NCI-H345 (cell line): ENCODE data around the gene LRRC14B.
"Not testable (repeated sequence)": the region's sequence is repeated elsewhere in the genome, so short reads cannot be mapped to it uniquely, and the experiment has no call there.

Experiments
- DNase-seq: peaks from one replicate; lab custom pipeline; 2025; lab: John Stamatoyannopoulos, UW

The LRRC14B gene

DNA sequence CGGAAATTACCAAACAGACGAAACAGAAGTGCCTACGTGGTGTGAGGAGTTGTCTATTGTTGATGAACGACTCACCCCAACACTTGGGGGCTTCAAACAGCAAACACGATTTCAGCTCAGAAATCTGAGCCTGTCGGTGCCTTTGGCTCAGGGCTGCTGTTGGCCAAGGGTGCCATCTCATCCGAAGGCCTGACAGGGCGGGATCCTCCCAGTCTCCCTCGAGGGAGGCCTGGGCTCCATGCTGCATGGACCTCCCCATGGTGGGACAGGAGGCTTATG is 1.3 kb downstream of the LRRC14B start:
- no peak for DNase-seq

DNA sequence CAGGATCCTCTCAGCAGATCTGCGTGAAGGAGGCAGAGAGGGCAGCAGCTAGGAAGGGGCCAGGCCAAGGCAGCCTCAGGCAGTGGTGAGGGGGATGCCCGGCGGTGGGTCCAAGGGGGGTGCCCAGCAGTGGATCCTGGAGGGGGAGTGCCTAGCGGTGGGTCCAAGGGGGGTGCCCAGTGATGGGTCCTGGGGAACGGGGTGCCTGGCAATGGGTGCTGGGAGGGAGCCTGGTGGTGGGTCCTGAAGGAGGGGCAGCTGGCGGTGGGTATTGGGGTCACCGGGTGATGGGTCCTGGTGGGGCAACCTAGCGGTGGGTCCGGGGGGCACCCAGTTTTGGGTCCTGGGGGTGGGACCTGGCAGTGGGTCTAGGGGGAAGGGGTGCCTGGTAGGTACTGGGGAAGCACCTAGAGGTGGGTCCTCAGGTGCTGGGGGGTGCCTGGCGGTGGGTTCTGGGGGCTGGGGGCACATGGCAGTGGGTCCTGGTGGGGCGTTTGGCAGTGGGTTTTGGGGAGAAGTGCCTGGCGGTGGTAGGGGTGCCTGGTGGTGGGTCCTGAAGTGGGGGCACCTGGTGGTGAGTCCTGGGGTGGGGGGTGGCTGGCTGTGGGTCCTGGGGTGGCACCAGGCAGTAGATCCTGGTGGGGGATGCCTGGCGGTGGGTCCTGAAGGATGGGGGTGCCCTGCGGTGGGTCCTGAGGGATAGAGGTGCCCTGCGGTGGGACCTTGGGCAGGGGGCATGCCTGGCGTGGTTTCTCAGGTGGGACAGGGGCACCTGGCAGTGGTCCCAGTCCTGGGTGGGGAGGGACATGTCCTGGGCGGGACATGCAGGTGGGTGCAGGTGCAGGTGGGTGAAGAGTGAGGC is 1.9 kb downstream of the LRRC14B start:
- no peak for DNase-seq

DNA sequence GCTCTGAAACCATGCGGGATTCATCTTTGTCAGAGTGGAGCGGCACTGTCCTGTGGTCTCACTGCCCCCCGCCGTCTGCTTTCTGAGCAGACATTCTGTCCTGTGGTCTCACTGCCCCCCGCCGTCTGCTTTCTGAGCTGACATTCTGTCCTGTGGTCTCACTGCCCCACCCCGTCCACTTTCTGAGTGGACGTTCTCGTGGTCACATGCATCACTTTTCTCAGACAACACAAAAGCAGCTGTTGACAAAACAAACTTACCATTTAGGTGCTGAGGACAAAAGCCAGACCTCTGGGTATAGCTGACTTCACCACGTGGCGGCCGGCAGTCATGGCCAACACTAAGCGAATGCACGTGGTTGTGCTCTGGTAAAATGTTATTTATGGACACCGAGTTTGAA is 2.8 kb downstream of the LRRC14B start:
- no peak for DNase-seq

DNA sequence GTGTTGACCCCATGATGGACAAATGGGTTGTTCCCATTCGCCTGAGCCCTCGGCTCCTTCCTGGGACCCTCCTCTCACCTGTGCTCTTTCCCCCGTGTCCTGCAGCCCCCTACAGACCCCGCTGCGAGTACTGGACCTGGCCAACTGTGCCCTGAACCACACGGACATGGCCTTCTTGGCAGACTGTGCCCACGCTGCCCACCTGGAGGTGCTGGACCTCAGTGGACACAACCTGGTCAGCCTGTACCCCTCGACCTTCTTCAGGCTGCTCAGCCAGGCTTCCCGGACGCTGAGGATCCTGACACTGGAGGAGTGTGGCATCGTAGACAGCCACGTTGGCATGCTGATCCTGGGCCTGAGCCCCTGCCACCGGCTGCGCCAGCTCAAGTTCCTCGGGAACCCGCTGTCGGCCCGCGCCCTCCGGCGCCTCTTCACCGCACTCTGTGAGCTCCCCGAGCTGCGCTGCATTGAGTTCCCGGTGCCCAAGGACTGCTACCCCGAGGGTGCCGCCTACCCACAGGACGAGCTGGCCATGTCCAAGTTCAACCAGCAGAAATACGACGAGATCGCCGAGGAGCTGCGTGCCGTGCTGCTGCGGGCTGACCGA is 3.4 kb downstream of the LRRC14B start:
- no peak for DNase-seq

DNA sequence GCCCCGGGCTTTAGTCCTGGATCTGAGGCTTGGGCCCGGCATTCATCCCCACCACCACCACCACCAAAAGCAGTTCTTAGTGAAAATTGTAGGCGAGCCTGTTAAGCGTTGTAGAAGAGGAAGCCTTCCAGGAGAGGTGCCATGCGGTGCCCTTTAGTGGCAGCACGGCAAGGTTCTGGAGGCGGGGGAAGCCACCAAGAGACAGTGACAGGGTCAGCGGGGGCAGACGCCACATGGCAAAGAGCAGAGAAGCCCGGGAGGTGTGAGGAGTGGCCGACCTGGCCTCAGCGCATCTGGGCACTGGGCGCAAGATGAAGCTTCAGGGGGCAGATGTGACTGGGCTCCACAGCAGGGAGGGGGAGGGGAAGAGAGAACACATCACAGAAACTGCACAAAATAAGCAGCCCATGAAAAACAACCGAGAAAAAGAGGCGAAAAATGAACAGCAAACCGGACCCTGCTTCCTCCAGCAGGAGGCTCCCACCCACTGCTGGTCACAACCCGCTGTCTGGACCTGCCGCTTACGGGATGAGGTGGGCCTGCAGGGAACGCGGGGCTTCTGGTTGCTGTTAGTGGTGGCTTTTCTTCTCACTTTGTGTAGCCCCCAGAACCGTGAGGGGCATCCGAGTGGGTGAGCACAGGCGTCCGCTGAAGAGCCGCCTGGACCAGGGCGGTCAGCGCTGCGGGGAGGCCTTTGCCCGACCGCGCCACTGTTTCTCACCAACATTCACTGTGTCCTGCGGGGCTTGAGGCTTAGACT is 4.3 kb downstream of the LRRC14B start:
- DNase-seq: no peak

DNA sequence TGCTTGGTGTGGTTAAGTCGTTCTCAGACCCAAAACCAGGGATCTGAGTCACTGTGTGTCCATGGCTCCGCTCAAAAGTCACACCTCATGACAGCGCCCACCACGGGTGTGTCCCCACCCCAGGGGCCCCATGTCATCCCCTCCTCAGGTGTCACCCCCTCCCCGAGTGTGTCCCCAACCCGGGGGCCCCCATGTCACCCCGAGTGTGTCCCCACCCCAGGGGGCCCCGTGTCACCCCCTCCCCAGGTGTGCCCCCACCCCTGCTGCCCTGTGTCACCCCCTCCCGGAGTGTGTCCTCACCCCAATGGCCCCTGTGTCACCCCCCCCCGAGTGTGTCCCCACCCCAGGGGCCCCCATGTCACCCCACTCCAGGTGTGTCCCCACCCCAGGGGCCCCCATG is 5.1 kb downstream of the LRRC14B start:
- no peak for DNase-seq

DNA sequence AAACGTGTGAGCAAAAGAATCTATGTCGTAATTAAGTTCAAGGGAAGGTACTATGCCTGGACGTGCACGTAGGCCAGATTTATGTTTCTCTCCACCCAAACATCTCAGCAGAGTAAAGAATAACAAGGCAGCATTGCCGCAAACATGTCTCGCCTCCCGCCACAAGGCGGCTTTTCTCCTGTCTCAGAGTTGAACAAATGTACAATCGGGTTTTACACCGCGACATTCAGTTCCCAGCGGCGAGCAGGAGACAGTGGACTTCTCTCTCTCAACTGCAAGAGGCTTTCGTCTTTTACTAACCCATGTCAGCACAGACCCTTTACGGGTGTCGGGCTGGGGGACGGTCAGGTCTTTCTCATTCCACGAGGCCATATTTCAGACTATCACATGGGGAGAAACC is 5.7 kb downstream of the LRRC14B start:
- not testable (repeated sequence) for DNase-seq

DNA sequence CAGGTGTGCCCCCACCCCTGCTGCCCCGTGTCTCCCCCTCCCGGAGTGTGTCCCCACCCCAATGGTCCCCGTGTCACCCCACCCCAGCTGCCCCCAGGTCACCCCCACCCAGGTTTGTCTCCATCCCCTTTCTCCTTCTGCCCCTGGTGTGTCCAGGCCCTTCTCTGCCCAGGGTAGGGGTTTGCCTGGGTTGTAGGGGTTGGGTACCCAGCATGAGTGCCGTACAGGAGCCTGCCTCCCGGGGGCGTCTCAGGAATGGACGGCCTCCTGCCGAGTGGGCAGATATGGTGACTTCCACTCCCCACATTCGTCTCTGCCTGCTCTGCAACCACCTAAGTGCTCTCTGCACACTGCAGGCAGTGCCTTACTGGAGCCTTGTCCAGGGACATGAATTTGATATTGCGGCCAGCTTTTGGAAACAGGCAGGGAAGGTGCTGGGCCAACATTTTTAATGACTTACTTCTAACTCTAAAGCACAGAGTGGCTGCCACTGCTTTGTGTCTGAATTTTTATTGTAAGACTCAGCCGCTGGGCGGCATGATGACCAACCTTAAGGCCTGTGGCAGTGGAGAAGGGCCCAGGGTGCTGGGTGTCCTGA is 6.7 kb downstream of the LRRC14B start:
- DNase-seq: no peak

DNA sequence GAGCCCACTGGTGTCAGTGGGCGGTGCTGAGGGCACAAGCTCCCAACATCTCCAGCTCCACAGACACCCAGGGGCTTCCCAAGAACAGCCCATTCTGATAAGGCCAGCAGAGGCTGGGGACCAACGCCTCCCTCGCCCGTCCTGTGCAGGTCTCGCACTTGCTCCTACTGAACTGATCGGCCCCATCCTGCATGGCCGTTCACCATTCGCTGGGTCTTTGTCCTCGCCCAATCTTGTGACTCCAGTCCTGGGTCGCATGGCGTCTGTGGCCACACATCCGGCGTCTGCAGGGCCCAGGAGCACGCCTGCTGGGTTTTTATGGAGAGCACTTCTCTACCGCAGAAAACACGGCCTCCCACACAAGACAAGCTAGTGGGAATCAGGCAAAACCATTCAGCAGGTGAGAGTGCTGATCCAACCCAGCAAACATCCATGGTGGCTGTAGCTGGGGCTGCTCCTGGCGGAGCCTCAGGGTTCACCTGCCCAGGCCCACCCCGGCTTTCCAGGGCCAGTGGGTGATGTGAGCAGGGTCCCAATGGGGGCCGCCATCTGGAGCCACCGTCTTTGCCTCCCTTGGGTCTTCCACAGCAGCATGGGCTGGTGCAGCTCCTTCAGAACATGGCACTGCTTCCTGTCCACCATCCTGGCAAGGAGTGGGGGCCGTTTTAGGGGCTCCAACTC is 7.4 kb downstream of the LRRC14B start:
- DNase-seq: no peak

DNA sequence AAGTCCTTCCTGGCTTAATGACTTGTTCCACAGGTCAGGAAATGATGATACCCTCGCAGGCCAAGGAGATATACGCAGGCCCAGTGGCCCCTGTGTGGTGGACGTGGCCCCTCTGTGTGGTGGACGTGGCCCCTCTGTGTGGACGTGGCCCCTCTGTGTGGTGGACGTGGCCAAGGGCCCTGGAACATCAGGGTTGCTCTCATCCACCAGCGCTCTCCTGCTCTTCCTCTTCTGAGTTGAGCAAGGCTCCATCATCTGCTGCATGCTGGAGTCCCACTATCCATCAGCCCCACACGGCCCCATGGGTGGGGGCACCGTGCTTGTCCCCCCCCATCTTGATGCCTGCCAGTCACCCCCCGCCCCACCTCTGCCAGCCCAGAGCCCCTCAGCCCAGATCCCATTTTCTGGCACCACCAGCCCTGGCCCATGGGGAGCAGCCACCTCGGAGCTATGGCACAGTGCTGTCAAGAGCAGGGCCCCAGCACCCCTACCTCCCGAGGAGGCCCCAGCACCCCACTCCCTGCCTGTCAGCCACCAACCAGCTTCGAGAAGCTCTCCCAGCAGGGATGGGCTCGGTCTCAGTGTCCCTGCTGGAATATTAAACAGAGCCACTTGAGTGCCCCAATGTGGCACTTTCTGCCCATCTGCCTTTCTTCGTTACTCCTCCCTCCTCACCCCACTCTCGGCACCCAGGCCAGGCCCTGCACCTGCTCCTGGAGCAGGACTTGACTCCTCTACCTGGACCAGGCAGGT is 8.1 kb downstream of the LRRC14B start:
- DNase-seq: no peak

DNA sequence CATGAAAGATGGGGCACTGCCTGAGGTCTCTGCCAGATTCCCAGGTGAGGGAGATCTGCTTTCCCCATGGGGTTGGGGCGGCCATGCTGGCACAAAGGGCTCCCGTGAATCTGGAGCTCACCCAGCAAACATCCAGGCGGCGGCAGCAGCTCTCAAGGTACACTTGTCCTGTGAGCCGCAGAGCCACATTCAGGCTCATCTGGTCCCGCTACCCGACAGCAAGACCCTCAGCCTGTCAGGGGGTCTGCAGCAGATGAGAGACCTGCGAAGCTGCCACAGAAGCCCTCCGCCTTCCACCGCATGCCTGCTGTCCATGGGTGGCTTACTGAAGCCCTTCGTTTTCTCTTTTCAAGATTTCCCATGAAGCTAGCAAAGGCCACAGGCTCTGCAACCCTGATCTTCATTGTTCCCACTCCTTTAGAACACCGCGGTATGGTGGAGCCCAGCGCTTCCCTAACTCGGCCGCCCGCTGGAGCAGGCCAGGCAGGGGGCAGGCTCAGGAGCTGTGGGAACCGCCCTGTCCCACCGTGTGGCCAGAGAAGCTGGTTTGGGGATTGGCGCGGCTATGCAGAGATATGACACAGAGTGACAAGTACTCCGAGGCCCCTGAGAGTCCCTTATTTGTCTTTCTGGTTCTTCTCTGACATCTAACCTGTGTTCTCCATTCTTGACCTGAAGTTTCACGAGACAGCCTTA is 8.8 kb downstream of the LRRC14B start:
- no peak for DNase-seq

DNA sequence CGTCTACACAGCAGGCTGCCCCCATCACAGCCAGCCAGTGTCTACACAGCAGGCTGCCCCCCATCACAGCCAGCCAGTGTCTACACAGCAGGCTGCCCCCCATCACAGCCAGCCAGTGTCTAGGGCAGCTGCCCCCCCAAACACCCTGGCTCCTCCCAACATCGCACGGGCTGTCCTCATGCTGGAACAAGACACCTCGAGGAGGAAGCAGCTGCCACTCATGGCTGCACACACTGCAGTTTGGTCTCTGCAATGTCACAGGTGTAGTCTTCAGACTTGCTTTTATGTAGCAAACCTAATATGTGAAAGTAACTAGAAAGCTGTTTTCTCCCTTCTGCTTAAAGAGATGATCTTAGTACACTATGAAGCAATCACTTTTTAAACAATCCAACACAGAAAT is 9.7 kb downstream of the LRRC14B start:
- DNase-seq: no peak

DNA sequence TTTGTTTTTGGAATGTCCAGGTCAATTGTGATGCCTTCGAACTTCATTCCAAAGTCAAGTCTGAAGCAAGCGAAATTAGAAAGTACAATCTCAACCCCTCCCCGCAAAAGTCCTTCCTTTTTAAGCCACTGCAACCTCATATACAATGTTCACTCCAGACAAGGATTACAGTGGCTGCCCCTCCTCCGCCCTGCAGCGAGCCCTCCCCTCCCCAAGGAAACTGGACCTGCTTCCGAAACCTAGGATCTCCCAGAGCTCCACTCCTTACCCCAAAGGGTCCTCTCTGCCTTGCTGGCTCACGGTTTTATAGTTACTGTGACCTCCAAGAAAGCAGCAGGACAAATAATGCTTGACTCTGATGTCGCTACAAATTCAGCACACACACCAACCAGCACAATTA is 10.4 kb downstream of the LRRC14B start:
- no peak for DNase-seq

DNA sequence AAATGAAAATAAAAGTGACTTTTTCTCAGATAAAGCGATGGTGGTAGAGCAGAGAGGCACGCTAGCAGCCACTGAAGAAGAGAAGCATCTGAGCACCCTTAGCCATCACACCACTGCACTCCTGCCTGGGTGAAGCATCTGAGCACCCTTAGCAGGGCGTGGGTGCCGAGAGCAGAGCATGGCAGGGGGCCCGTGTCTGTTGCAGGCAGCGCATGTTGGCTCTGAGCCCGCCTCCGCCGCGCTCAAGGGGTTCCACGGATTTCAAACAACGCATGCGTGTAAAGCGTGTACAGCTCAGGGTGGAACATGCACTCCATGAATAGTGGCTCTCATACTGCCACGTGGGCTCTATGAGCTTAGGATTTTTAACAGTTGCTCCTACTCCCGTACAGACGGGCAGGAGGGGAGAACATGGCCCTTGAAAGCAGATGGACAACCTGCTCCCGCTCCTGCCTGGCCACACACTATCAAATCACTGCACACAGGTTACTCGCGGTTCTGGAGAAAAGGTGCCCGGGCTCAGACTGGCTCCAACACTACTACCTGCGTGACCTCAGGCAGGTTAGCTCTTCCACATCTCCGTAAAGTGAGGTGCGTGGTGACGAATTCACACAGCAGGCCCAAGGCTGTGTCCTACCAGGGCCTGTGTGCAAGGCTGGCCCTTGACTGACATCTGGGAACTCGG is 12.1 kb downstream of the LRRC14B start:
- DNase-seq: no peak

DNA sequence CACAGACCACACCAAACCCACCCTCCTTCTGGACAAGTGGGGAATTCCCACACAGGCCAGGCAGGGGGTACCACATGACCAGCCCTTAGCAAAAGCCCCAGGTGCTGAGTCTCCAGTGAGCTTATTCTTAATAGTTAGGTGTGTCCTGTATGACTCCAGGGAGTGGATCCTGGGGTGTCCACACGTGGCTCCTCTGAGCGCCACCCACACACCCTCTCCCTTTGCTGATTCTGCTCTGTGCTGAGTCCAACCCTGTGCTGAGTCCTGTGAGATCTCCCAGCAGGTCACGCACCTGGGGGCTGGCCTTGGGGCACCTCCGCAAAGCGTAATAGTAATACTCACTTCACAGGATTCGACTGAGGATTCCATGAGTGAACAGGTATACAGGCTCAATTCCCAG is 12.7 kb downstream of the LRRC14B start:
- no peak for DNase-seq

DNA sequence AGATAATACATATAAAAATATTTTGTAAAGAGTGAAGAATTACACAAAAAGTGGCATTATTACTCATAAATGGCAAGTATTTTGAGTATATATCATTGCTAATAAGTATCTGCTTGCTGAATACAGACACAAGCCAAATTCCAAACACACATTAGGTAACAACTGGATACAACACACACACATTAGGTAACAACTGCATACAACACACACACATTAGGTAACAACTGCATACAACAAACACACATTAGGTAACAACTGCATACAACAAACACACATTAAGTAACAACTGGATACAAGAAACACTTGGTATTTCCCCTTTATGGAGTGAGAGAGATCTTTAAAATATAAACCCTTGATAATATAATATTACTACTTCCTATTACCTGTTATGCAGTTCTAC is 13.2 kb downstream of the LRRC14B start:
- no peak for DNase-seq

DNA sequence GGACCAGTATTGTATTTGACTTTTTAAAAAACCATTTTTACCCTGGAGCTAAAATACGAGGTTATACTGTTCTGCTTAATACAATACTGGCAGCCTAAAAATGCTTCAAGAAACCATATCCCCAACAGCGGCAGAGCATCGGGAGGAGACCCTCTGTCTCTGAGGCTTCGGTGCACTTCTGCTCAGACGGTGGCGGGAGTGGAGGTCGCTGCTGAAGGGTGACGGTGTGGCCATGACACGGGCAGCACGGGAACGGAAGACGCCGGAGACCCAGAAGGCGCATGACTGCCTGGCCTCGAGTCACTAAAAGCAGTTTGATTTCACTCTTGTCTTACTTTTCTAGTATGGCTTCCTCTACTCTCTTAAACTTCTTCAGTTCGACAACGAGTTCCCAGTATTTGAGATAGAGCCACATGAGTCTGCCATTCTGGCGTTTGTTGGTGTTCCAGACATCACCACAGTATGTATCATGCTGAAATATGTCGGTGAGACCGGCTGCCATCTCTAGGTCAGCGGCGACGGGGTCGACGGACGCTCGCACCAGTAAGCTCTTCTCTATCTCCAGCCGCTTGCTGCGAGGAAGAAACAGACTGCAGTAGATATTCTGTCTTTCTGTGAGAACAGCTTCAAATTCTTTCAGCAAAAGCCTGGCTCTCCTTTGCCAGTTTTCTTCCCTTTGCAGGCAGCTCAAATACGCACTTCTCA is 13.8 kb downstream of the LRRC14B start:
- DNase-seq: no peak

DNA sequence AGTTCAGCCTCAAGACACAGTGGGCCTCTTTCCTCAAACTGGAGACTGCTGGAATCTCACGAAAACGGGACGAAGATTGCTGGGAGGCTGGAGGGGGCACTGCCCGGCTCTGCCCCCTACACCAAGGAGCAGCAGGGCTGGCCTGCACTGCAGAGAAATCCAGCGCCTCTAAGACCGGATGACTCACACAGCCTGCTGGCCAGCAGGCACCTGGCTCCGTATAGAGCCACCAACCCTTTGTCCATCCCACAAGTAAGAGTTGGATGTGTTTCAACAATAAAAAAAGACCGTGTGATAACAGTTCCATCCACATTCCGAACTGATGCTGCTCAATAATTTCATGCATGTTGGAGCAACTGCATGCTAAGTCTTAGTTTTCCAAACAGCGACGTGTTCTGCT is 15.1 kb downstream of the LRRC14B start:
- no peak for DNase-seq

DNA sequence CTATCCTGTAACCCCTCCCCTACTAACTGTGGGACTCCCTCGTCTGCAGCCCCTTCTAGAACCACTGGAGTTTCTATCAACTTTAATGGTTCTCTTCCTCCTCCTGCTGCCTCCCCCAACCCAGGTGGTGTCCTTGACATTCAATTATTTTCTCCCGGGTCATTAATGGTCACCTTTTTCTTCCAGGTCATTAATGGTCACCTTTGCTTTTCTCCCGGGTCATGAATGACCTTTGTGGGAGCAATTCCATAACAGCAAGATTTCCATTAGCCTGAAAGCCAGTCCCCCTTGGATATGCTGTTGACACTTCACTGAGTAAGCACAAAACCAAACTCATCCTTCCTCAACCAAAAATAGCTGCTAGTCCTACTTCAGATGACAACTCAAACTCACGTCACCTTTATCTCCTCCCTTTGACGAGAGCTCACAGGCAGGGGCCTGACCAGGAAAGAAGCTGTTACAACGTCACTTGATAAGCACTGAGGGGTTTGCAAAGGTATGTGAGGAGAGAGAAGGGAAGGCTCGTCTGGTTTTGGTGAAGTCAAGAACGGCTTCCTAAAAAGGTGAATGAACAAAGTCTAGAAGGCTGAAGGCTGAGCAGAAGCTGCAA is 15.7 kb downstream of the LRRC14B start:
- DNase-seq: no peak
